Suprapubic skin (tissue), 3 donors: ENCODE measurements around the gene OGA.

Source experiments
- POLR2A ChIP-seq, 2 donors: fragments of 450-650 bp; IDR thresholded peaks; one replicate each; pipeline ENCODE4 v1.6.1; 2017; ENCODE audit warnings: antibody characterized with exemption in 2 of 2, mild to moderate bottlenecking in 2 of 2, moderate library complexity in 2 of 2
- TF ChIP-seq, protein P1 (sequence below), 2 donors: fragments of 200-600 bp in 1 of 2; fragments of 450-650 bp in 1 of 2; sonication (generic) in 1 of 2; IDR thresholded peaks; one replicate each; pipeline ENCODE4 v1.5.1; 2016 to 2019; ENCODE audit warnings: antibody characterized with exemption in 2 of 2, mild to moderate bottlenecking in 1 of 2, moderate library complexity in 1 of 2

DNA sequence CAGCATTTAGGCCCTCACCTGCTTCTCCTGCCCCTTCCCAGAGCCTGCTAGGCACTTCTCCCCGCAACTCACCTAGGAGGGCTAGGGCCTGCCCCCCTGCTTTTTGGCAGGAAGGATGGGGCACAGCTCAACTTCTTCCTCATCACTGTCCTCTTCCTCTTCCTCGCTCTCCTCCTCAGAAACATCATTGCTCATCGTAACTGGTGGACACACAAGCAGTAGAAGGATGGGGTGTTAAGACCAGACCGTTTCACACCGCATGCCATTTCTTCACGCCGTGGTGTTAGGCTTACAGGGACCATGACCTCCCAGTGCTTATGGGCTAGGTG lies 36.6 kb downstream of the OGA start:
- no peak for TF ChIP-seq POLR2A (IDR thresholded peaks at IDR 0.05)
- TF ChIP-seq, protein P1, sequence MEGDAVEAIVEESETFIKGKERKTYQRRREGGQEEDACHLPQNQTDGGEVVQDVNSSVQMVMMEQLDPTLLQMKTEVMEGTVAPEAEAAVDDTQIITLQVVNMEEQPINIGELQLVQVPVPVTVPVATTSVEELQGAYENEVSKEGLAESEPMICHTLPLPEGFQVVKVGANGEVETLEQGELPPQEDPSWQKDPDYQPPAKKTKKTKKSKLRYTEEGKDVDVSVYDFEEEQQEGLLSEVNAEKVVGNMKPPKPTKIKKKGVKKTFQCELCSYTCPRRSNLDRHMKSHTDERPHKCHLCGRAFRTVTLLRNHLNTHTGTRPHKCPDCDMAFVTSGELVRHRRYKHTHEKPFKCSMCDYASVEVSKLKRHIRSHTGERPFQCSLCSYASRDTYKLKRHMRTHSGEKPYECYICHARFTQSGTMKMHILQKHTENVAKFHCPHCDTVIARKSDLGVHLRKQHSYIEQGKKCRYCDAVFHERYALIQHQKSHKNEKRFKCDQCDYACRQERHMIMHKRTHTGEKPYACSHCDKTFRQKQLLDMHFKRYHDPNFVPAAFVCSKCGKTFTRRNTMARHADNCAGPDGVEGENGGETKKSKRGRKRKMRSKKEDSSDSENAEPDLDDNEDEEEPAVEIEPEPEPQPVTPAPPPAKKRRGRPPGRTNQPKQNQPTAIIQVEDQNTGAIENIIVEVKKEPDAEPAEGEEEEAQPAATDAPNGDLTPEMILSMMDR (IDR thresholded peaks at IDR 0.05), result no peak
